ENCODE measurements around the gene ATP2C1.

Gene ATP2C1

GRCh38 chr3:130926504-130926903, 32.6 kb downstream of the ATP2C1 start:
- no peak for DNase-seq
- in situ Hi-C loops (cut with HindIII; ENCODE audit: low pct_ligation_motif_present, low pct_unique_long_range_greater_than_20kb, low sequenced_read_pairs) = no loop called here

- in situ Hi-C loops (cut with HindIII; ENCODE audit: low pct_ligation_motif_present, low pct_unique_long_range_greater_than_20kb, low sequenced_read_pairs) = no loop called here
- no peak for DNase-seq
These were observed 35.9 kb downstream of the ATP2C1 start for GRCh38 chr3:130929804-130930203.

- in situ Hi-C loops (cut with HindIII; ENCODE audit: low pct_ligation_motif_present, low pct_unique_long_range_greater_than_20kb, low sequenced_read_pairs) = no loop called here
- DNase-seq = no peak
These were observed 39.1 kb downstream of the ATP2C1 start for GRCh38 chr3:130932979-130933378.

- DNase-seq = no peak
- in situ Hi-C loops (cut with HindIII; ENCODE audit: low pct_ligation_motif_present, low pct_unique_long_range_greater_than_20kb, low sequenced_read_pairs) = no loop called here
These were observed 40.0 kb downstream of the ATP2C1 start for GRCh38 chr3:130933801-130934345.

GRCh38 chr3:130934442-130935089, 40.7 kb downstream of the ATP2C1 start:
- in situ Hi-C loops (cut with HindIII; ENCODE audit: low pct_ligation_motif_present, low pct_unique_long_range_greater_than_20kb, low sequenced_read_pairs) = no loop called here
- DNase-seq = no peak

GRCh38 chr3:130935761-130936492, 42.0 kb downstream of the ATP2C1 start:
- in situ Hi-C loops (cut with HindIII; ENCODE audit: low pct_ligation_motif_present, low pct_unique_long_range_greater_than_20kb, low sequenced_read_pairs) = no loop called here
- DNase-seq = peak; percentile 39

- DNase-seq = no peak
- in situ Hi-C loops (cut with HindIII; ENCODE audit: low pct_ligation_motif_present, low pct_unique_long_range_greater_than_20kb, low sequenced_read_pairs) = no loop called here
These were observed 45.9 kb downstream of the ATP2C1 start for GRCh38 chr3:130939753-130940152.

GRCh38 chr3:130941793-130942192, 47.9 kb downstream of the ATP2C1 start:
- in situ Hi-C loops (cut with HindIII; ENCODE audit: low pct_ligation_motif_present, low pct_unique_long_range_greater_than_20kb, low sequenced_read_pairs) = no loop called here
- no peak for DNase-seq

GRCh38 chr3:130946882-130947281, 53.0 kb downstream of the ATP2C1 start:
- in situ Hi-C loops (cut with HindIII; ENCODE audit: low pct_ligation_motif_present, low pct_unique_long_range_greater_than_20kb, low sequenced_read_pairs) = no loop called here
- no peak for DNase-seq

- in situ Hi-C loops (cut with HindIII; ENCODE audit: low pct_ligation_motif_present, low pct_unique_long_range_greater_than_20kb, low sequenced_read_pairs) = no loop called here
- DNase-seq = no peak
These were observed 54.3 kb downstream of the ATP2C1 start for GRCh38 chr3:130948001-130948773.

- in situ Hi-C loops (cut with HindIII; ENCODE audit: low pct_ligation_motif_present, low pct_unique_long_range_greater_than_20kb, low sequenced_read_pairs) = no loop called here
- no peak for DNase-seq
These were observed 55.0 kb downstream of the ATP2C1 start for GRCh38 chr3:130948929-130949328.

GRCh38 chr3:130950124-130950523, 56.2 kb downstream of the ATP2C1 start:
- in situ Hi-C loops (cut with HindIII; ENCODE audit: low pct_ligation_motif_present, low pct_unique_long_range_greater_than_20kb, low sequenced_read_pairs) = no loop called here
- DNase-seq = no peak

GRCh38 chr3:130950641-130951040, 56.8 kb downstream of the ATP2C1 start:
- DNase-seq = no peak
- in situ Hi-C loops (cut with HindIII; ENCODE audit: low pct_ligation_motif_present, low pct_unique_long_range_greater_than_20kb, low sequenced_read_pairs) = no loop called here

GRCh38 chr3:130955481-130955880, 61.6 kb downstream of the ATP2C1 start:
- in situ Hi-C loops (cut with HindIII; ENCODE audit: low pct_ligation_motif_present, low pct_unique_long_range_greater_than_20kb, low sequenced_read_pairs) = no loop called here
- no peak for DNase-seq

- in situ Hi-C loops (cut with HindIII; ENCODE audit: low pct_ligation_motif_present, low pct_unique_long_range_greater_than_20kb, low sequenced_read_pairs) = no loop called here
- no peak for DNase-seq
These were observed 62.4 kb downstream of the ATP2C1 start for GRCh38 chr3:130956281-130956680.

- DNase-seq = no peak
- in situ Hi-C loops (cut with HindIII; ENCODE audit: low pct_ligation_motif_present, low pct_unique_long_range_greater_than_20kb, low sequenced_read_pairs) = no loop called here
These were observed 62.8 kb downstream of the ATP2C1 start for GRCh38 chr3:130956721-130957120.

- no peak for DNase-seq
- in situ Hi-C loops (cut with HindIII; ENCODE audit: low pct_ligation_motif_present, low pct_unique_long_range_greater_than_20kb, low sequenced_read_pairs) = no loop called here
These were observed 66.4 kb downstream of the ATP2C1 start for GRCh38 chr3:130960139-130960795.

GRCh38 chr3:130961458-130961857, 67.6 kb downstream of the ATP2C1 start:
- in situ Hi-C loops (cut with HindIII; ENCODE audit: low pct_ligation_motif_present, low pct_unique_long_range_greater_than_20kb, low sequenced_read_pairs) = no loop called here
- no peak for DNase-seq

GRCh38 chr3:130963444-130963843, 69.6 kb downstream of the ATP2C1 start:
- in situ Hi-C loops (cut with HindIII; ENCODE audit: low pct_ligation_motif_present, low pct_unique_long_range_greater_than_20kb, low sequenced_read_pairs) = no loop called here
- no peak for DNase-seq

All from ACHN (cell line).